NCI-H69 (cell line): ENCODE data around the gene CNTROB.

ENCODE experiments used
- DNase-seq: peaks from one replicate; lab custom pipeline; 2025; lab: John Stamatoyannopoulos, UW

Gene CNTROB

GRCh38 chr17:7982666-7983065 is 50.7 kb downstream of the CNTROB start:
- DNase-seq = no peak

- no peak for DNase-seq
Measured at GRCh38 chr17:7984904-7985303, 52.9 kb downstream of the CNTROB start.

DNA sequence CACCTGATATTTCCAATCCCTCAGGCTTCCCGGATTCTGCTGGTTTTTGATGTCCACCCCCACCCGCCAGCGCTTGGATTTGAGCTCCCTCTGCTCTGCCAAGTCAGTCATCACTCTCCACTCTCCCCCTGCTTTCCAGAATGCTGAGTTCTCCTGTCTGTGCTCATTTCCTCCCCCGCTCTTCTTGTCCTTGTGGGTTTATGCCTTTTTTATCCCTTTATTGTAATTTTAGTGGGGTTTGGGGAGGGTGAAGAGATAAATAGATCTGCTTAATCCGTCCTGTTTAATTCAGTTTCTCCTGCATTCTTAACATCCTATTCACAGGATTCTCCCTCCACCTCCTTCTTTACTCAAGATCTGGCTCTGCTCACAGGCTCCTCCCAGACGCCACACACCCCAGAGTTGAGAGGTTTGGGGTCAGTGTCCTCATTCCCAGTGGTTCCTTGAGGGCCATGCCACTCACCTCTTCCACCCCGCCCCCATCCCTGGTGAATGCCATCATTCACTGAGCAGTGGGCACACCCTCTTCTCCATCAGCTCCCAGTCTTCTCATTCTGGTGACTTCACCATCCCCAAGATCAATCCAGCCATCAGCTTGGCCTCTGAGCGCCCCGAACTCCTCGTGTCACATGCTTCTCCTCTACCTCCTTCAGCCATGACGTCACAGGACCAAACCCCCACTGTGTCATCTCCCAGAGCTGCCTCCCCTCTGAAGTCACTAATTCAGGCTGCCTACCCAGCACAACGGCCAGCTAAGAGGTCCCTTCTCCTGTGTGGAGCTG is 55.3 kb downstream of the CNTROB start:
- DNase-seq = no peak

- peak; percentile 75 for DNase-seq
Measured at GRCh38 chr17:7988750-7989178, 56.8 kb downstream of the CNTROB start.

- peak; percentile 74 for DNase-seq
Measured at GRCh38 chr17:7989781-7990655, 58.0 kb downstream of the CNTROB start.

DNA sequence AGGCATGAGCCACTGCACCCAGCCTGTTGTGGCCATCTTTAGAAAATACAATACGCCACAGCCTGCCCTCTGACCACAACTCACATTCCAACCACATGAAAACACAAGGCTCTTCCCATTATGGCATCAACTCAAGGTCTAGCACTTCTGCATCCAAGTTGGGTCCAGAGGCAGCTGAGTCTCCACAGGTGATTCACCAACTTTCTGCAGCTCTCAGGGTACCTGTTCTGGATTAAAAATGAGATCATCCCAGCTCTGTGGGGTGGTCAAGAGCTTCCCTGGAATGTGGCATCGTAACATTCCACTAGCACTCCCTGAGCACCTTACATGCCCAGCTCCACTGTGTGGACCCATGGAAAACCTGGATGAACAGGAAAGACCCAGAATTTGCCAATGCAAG is 60.5 kb downstream of the CNTROB start:
- no peak for DNase-seq

DNA sequence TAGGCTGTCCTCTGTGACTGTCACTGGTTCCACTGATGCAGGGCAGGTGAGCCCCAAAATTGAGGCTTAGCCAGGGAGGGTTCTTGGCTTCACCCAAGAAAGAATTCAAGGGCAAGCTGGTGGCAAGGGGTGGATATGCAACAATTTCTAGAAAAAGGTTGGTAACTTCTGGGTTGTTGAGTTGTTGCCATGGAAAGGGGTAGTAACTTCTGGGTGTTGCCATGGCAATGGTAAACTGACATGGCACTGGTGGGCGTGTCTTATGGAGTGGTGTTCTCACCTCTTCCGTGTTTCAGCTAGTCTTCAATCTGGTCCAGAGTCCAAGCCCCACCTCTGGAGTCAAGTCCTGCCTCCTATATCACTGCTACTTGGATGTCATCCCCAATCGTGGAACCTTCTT is 60.9 kb downstream of the CNTROB start:
- DNase-seq = no peak

GRCh38 chr17:7993972-7994589 is 62.1 kb downstream of the CNTROB start:
- no peak for DNase-seq

GRCh38 chr17:7995724-7996123 is 63.7 kb downstream of the CNTROB start:
- DNase-seq = no peak

DNA sequence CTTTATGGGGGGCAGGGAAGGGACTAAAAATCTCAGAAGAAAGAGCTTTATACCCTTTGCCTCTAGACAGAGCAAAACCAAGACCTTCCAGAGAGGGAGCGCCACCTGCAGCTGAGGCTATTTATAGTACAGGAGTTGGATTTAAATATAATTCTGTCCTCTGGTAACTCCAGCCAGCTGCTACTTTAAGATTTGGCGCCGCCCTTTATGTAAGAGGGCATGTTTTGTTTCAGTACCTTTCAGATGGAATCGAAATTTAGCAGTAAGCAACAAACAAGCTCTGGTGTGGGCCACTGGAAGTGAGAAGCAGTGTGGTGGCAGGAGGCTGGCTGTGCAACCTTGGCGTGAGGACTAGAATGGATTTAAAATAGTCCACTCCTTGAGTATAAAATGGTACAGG is 65.2 kb downstream of the CNTROB start:
- DNase-seq = peak; percentile 31
